Ovary (tissue), 3 donors: ENCODE measurements around the gene CD86.

ENCODE experiments used
- POLR2A ChIP-seq: fragments of 450-650 bp; IDR thresholded peaks from one replicate; pipeline ENCODE4 v1.6.1; 2017; ENCODE audit warnings: antibody characterized with exemption, mild to moderate bottlenecking, moderate library complexity
- TF ChIP-seq, protein P1 (sequence below), 3 donors: fragments of 450-650 bp in 2 of 3; fragments of 200-600 bp in 1 of 3; IDR thresholded peaks; one replicate each; pipeline versions ENCODE4 v1.5.1 to v1.8.0; 2016 to 2022; ENCODE audit warnings: antibody characterized with exemption in 3 of 3, mild to moderate bottlenecking in 1 of 3
- donor health status: DM: no; HTN: no; CAD: no.

DNA sequence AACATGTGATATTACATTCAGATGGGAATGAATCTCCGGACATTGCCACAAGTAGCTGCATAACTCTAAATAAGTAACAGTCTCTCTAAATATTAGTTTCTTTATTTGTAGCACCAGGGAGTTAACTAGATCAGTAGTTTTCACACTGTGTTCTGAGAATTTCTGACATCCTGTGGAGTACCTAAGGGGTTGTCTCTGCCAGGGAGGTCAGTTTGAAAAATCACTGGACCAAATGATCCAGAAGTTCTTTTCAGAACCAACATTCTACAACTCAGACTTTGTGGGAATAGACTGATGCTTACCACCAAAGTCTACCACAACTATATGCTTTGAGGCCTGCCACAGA, 24.1 kb upstream of the CD86 start:
- TF ChIP-seq POLR2A, result no peak
- TF ChIP-seq, protein P1, sequence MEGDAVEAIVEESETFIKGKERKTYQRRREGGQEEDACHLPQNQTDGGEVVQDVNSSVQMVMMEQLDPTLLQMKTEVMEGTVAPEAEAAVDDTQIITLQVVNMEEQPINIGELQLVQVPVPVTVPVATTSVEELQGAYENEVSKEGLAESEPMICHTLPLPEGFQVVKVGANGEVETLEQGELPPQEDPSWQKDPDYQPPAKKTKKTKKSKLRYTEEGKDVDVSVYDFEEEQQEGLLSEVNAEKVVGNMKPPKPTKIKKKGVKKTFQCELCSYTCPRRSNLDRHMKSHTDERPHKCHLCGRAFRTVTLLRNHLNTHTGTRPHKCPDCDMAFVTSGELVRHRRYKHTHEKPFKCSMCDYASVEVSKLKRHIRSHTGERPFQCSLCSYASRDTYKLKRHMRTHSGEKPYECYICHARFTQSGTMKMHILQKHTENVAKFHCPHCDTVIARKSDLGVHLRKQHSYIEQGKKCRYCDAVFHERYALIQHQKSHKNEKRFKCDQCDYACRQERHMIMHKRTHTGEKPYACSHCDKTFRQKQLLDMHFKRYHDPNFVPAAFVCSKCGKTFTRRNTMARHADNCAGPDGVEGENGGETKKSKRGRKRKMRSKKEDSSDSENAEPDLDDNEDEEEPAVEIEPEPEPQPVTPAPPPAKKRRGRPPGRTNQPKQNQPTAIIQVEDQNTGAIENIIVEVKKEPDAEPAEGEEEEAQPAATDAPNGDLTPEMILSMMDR (IDR thresholded peaks at IDR 0.05), result no peak
